Glomerular endothelial cell (primary cell): ENCODE measurements around the gene KREMEN2. TPM values are rescaled to one million over a fixed set of nuclear protein-coding genes. Genes with fewer than 3 reads are reported as not detected.

Experiments used
- DNase-seq: peaks from one replicate; pipeline ENCODE4 v3.0.0-alpha.2; 2011; ENCODE audit warnings: low read depth, low spot score; ENCODE audit errors: extremely low read depth
- total RNA-seq: library from RNA; depleted of rRNA; stranded (reverse); fragments of >200 nt; gene quantifications from 2 replicates; pipeline ENCODE4 v1.2.3, GENCODE V29; 2015

The KREMEN2 gene
- total RNA-seq, 1 donor from 2014 or later: not detected

DNA sequence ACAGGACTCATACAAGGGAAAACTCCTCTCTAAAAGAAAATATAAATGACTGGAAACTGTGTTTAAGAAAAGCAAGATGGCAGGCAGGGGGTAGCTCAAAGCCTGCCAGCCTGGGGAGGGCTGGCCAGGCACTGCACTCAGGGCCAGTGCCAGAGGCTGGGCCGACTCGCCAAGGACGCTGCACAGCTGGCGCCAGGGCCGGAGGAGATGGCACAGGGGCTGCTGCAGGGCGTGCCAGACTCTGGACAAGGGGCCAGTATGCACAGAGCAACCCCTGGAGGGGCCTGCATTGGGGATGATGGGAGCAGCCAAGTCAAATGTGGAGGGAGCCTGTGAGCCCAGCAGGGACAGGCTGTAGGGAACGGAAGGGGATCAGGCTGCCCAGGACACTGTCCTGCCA is 12.1 kb downstream of the KREMEN2 start:
- no peak for DNase-seq

DNA sequence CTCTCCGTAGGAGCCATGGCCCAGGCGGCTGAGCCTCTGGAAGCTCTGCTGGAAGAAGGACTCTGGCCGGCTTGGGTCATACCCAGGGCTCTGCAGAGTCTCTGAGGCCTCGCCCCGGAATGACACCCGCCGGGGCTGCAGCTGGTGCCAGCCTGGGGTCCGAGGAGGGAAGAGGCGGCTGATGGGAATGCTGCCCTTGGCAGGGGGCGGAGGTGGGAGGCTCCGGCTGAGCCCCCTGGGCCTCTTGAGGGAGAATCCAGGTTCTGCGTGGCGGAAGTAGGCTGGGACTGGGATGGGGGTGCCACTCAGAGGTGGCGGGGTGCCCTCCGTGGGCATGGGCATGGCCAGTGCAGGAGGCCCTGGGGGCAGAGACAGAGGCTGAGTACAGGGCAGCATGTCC is 12.6 kb downstream of the KREMEN2 start:
- DNase-seq: no peak

DNA sequence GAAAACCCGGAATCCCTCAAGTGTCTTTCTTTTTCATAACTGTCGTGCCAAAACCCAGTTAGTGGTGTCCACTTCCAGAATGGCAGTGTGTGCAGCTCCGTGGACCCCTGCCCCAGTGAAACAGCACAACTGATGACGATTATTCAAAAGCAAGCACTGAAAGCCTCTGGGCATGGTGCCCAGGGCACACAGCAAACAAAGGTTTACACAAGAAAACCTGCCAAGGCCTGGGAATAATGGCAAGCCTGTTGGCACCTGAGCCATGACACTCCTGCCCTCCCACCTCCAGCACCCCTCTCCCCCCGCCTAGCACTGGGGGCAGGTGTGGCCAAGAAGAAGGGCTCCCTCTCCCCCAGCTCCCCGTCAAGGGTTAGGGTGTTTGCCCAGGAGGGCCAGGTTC is 13.4 kb downstream of the KREMEN2 start:
- DNase-seq: no peak

- DNase-seq: no peak
These were observed 15.7 kb downstream of the KREMEN2 start for GRCh38 chr16:2979669-2980226.

GRCh38 chr16:2980227-2981176 is 16.4 kb downstream of the KREMEN2 start, which contains the start of gene PKMYT1:
TSS of gene PKMYT1 (minus strand) at chr16:2980446. CDS start at chr16:2979657, 789 bp downstream.
- DNase-seq: no peak

DNA sequence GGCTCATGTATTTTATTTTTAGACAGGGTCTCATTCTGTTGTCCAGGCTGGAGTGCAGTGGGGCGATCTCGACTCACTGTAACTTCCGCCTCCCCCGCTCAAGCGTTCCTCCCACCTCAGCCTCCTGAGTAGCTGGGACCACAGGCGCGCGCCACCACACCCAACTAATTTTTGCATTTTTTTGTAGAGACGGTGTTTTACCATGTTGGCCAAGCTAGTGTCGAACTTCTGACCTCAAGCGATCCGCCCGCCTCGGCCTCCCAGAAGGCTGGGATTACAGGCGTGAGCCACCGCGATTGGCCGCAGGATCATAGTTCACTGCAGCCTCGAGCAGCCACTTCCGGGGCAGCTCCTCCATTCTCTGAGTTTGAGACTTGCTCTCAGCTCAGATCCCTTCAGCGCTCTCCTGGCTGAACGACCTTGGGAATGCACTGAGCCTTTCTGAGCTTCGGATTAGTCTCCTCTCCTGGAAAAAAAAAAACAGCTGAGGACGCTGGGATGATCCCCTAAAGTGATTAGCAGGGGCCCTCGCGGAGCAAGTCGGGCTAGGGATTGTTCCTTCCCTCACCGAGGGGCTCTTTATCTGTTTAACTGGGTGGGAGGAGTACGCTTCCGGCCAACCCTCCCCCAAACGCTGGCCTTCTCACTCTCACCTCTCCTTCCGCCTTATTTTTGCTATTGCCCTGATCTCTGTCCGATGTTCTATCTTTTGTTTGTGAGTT is 17.3 kb downstream of the KREMEN2 start:
- no peak for DNase-seq

DNA sequence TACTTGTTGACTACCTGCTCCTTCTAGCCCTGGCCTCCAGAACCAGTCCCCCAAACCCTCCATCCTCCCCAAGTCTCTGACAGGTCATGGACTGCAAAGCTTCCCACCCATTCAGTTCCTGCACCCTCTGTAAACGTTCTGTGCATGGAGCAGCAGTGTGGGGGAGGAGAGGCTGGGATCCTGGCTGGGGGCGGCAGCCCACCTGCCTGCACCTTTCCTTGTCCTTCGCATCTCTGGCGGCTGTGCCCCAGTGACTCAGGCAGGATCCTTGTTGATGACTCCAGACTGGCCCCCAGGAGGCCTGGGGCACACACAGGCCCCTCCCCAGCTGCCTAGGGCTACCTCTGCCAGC is 17.8 kb downstream of the KREMEN2 start:
- no peak for DNase-seq

DNA sequence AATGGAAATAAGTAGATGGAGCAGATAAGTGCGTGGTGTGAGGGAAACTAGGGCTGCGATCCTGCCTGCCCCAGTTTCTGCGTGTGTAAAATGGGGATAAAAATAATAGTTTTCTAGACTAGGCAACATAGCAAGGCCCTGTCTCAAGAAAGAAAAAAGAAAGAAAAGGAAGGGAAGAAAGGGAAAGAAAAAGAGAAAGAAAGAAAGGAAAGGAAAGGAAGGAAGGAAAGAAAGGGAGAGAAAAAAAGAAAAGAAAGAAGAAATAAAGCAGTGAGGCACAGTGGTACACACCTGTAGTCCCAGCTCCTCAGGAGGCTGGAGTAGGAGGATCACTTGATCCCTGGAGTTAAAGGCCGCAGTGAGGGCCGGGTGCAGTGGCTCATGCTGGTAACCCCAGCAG is 18.3 kb downstream of the KREMEN2 start:
- DNase-seq: no peak

- no peak for DNase-seq
These were observed 19.6 kb downstream of the KREMEN2 start for GRCh38 chr16:2983706-2984136.

DNA sequence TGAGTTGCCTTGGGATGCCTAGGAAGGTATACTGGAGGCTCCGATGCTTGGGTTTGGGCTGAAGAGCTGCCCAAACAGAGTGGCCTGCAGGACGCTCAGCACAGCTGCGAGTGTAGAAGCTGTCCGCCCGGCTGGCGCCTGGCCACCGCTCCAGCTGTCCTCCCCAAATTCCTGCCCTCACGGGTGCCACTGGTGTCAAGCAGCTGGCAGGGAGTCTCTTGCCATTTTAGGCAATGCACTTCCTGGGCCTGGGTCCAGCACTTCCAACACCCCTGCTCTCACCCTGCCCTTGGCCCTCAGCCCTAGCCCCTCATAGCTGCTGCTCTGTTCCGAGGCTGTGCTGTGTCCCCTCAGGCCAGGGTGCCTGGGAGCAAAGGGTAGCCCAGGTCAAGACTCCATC is 21.4 kb downstream of the KREMEN2 start:
- DNase-seq: no peak

DNA sequence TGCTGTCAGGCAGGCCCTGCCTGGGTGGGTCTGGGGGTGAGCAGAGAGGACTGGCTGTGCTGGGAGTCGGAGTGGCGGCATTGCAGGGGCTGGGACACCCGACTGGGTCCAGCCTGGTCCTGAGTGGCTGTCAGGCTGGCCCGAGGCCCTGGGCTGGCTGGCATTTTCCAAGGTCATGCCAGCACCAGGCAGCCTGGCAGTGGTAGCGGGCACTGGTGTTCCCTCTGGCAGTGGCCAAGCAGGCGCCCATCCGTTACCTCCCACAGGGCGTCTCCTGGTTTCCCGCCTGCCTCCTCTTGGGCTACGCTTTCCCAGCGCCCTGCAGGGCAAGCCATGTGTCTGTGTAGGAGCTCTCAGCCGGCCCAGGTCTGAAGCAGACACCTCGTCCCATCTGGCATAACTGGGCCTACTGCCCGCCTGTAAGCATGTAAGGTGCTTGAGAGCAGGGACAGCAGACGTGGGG is 21.8 kb downstream of the KREMEN2 start:
- no peak for DNase-seq

GRCh38 chr16:2986623-2987188 is 22.6 kb downstream of the KREMEN2 start:
- no peak for DNase-seq

GRCh38 chr16:2987286-2987685 is 23.2 kb downstream of the KREMEN2 start:
- no peak for DNase-seq

GRCh38 chr16:2987833-2988232 is 23.8 kb downstream of the KREMEN2 start:
- DNase-seq: no peak

GRCh38 chr16:2988590-2989099 is 24.6 kb downstream of the KREMEN2 start:
- no peak for DNase-seq

GRCh38 chr16:2990891-2991290 is 26.8 kb downstream of the KREMEN2 start:
- no peak for DNase-seq

DNA sequence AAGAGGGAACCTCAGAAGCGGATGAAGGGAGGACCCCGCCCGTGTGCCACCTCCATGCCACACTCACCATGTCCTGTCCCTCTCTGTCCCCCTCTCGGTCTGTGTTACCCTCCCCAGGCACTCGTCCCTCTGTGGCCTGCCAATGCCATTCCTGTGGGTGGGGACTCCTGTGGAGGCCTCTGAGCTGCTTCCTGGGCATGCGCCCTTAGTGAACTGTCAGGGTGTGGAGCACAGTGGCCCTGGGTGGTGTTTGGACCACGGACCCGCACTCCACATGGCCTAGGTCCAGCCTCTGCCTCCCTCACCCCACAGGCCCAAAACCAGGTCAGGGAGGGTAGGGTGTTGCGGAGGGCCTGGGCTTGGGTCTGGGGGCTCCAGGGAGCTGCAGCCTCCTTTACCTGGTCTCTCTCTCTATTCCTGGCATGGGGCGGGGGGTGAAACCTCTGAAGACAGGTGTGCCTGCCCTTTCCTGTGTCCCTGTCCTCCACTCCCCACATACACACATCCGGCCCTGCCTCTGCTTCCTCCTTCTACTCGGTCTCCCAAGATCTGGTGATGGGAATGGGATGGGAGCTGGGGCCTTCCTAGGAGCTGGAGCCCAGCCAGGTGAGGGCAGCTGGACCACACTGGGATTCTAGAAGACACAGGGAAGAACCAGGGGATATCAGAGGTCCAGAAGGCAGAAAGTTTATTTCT is 27.6 kb downstream of the KREMEN2 start:
- no peak for DNase-seq

DNA sequence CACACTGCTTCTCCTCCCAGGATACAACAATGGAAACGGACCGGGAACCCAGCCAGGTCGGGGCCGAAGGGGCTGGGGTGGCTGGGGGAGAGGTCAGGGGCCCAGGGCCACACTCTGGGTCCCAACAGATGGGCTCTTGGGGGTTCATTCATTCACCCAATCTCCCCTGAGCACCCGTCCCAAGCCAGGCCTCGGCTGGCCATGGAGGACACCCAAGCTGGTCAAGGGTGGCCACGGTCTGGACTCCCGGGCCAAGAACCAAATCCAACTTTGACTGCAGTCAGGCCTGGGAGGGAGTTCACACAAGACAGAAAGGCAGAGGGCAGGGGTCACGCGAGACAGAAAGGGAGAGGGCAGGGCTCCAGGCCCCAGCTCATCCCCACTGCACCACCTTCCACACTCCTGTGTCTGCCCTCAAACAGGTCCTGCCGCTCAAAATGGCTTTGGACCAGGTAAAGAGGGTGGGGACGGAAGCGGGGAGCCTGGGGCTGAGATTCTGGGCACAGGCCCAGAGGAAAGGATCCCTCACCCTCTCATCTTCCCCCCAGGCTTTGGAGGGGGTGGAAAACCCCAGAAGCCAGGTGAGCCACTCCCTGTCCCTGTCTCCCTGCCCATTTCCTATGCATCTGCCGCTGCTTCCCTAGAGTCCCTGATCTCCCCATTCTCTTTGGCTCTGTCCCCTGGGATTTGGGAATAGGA is 28.5 kb downstream of the KREMEN2 start:
- no peak for DNase-seq

- no peak for DNase-seq
These were observed 32.2 kb downstream of the KREMEN2 start for GRCh38 chr16:2996298-2996697.

DNA sequence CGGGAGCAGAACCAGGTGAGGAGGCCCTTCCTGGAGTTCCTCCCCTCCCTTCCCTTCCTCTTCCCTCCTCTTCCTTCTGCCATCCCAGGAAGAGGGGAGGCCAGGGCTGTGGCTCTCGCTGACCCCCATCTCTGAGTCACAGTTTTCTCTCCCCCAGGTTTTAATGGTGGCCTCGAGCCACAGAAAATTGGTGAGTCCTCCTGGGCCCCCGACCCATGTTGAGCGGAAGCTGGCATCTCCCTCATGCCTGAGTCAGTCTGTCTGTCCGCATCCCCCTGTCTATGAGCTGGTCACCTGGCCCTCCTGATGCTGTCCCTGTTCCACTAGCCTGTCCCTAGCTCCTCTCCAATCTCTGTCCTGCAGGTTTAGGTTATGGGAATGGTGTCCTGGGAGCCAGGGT is 35.9 kb downstream of the KREMEN2 start:
- no peak for DNase-seq
